ENCODE data around the gene SMPDL3A. TPM values are rescaled to one million over a fixed set of nuclear protein-coding genes. Genes with fewer than 3 reads are reported as not detected.

The SMPDL3A gene
- total and polyA plus RNA-seq, 2 of the 13 experiments (the other 11 are each of a cell fraction or from before 2014, with no cell fraction given) = 7.8 to 17.3 TPM

- peak; percentile 48; the same call in 1 of the 2 replicates for TF ChIP-seq ZSCAN5A (CRISPR knock-in tag; IDR thresholded peaks at IDR 0.05; ENCODE audit: borderline replicate concordance)
- TF ChIP-seq, protein P1, sequence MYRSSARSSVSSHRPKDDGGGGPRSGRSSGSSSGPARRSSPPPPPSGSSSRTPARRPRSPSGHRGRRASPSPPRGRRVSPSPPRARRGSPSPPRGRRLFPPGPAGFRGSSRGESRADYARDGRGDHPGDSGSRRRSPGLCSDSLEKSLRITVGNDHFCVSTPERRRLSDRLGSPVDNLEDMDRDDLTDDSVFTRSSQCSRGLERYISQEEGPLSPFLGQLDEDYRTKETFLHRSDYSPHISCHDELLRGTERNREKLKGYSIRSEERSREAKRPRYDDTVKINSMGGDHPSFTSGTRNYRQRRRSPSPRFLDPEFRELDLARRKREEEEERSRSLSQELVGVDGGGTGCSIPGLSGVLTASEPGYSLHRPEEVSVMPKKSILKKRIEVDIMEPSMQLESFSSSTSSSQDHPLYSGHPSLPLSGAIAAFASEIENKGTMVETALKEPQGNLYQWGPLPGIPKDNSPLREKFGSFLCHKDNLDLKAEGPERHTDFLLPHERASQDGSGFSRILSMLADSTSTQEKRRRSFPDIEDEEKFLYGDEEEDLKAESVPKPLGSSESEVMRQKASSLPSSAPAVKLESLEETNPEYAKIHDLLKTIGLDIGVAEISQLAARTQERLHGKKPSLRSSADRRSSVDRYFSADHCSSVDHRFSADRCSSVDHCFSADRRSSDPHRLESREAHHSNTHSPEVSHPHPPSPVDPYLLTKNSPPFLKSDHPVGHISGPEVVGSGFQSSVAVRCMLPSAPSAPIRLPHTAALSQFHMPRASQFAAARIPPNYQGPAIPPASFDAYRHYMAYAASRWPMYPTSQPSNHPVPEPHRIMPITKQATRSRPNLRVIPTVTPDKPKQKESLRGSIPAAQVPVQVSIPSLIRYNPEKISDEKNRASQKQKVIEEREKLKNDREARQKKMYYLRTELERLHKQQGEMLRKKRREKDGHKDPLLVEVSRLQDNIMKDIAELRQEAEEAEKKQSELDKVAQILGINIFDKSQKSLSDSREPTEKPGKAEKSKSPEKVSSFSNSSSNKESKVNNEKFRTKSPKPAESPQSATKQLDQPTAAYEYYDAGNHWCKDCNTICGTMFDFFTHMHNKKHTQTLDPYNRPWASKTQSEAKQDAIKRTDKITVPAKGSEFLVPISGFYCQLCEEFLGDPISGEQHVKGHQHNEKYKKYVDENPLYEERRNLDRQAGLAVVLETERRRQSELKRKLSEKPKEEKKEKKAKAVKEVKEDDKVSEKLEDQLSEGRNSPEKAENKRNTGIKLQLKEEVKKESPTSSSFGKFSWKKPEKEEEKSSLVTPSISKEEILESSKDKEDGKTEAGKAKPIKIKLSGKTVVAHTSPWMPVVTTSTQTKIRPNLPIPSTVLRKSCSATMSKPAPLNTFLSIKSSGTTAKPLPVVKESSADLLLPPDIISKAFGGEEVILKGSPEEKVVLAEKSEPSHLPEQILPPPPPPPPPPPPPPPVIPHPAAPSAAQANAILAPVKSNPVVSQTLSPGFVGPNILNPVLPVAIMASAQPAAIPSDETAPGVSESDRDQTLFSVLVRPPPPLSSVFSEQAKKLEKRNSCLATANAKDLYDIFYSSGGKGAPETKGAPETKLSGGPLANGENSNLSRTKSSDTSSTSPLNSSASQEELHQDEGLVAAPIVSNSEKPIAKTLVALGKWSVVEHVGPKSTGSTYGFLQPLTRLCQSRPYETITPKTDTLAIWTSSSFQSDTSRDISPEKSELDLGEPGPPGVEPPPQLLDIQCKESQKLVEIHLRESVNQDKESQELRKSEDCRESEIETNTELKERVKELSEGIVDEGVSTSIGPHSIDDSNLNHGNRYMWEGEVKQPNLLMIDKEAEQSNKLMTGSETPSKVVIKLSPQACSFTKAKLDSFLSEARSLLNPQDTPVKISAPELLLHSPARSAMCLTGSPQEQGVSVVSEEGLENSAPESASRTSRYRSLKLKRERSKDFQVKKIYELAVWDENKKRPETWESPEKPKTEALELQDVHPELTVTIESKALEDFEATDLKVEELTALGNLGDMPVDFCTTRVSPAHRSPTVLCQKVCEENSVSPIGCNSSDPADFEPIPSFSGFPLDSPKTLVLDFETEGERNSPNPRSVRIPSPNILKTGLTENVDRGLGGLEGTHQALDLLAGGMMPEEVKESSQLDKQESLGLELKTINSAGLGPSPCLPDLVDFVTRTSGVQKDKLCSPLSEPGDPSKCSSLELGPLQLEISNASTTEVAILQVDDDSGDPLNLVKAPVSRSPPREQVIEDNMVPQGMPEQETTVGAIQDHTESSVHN (CRISPR knock-in tag; IDR thresholded peaks at IDR 0.05) = peak; percentile 27; the same call in 1 of the 2 replicates
- peak; percentile 55; the same call in 1 of the 2 replicates for TF ChIP-seq GABPB1 (CRISPR knock-in tag; IDR thresholded peaks at IDR 0.05)
- no peak for TF ChIP-seq RNF2 (conservative IDR thresholded peaks at IDR 0.05; ENCODE audit: low read depth)
- 0 out of 2 replicates have a peak, but pooled peaks have one; percentile 65 for TF ChIP-seq ZNF33B (CRISPR knock-in tag; IDR thresholded peaks at IDR 0.05)
- no peak for TF ChIP-seq ISX (CRISPR knock-in tag; conservative IDR thresholded peaks at IDR 0.05)
- TF ChIP-seq HNRNPL (IDR thresholded peaks at IDR 0.05; ENCODE audit: low read depth, low read length) = no peak
- TF ChIP-seq ADNP (CRISPR knock-in tag; IDR thresholded peaks at IDR 0.05) = no peak
- TF ChIP-seq ZNF383 (CRISPR knock-in tag; IDR thresholded peaks at IDR 0.05; ENCODE audit: borderline replicate concordance) = no peak
- TF ChIP-seq, protein P2, sequence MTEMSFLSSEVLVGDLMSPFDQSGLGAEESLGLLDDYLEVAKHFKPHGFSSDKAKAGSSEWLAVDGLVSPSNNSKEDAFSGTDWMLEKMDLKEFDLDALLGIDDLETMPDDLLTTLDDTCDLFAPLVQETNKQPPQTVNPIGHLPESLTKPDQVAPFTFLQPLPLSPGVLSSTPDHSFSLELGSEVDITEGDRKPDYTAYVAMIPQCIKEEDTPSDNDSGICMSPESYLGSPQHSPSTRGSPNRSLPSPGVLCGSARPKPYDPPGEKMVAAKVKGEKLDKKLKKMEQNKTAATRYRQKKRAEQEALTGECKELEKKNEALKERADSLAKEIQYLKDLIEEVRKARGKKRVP (CRISPR knock-in tag; IDR thresholded peaks at IDR 0.05) = peak in 1 of 2 experiments; percentile 36; a peak in 1 of 4 replicates
- no peak for TF ChIP-seq PHF20 (CRISPR knock-in tag; IDR thresholded peaks at IDR 0.05)
- TF ChIP-seq ZBTB37 (CRISPR knock-in tag; IDR thresholded peaks at IDR 0.05) = no peak
- TF ChIP-seq NR0B2 (CRISPR knock-in tag; IDR thresholded peaks at IDR 0.05) = no peak
- TF ChIP-seq KMT2A (CRISPR knock-in tag; IDR thresholded peaks at IDR 0.05) = no peak
- no peak for TF ChIP-seq ZSCAN29 (CRISPR knock-in tag; conservative IDR thresholded peaks at IDR 0.05)
- TF ChIP-seq SALL1 (CRISPR knock-in tag; IDR thresholded peaks at IDR 0.05) = peak; percentile 81
Measured at GRCh38 chr6:122790423-122791309, 1.6 kb downstream of the SMPDL3A start (continued).
